ENCODE results near the gene ZNF547.

ZNF547 gene

DNA sequence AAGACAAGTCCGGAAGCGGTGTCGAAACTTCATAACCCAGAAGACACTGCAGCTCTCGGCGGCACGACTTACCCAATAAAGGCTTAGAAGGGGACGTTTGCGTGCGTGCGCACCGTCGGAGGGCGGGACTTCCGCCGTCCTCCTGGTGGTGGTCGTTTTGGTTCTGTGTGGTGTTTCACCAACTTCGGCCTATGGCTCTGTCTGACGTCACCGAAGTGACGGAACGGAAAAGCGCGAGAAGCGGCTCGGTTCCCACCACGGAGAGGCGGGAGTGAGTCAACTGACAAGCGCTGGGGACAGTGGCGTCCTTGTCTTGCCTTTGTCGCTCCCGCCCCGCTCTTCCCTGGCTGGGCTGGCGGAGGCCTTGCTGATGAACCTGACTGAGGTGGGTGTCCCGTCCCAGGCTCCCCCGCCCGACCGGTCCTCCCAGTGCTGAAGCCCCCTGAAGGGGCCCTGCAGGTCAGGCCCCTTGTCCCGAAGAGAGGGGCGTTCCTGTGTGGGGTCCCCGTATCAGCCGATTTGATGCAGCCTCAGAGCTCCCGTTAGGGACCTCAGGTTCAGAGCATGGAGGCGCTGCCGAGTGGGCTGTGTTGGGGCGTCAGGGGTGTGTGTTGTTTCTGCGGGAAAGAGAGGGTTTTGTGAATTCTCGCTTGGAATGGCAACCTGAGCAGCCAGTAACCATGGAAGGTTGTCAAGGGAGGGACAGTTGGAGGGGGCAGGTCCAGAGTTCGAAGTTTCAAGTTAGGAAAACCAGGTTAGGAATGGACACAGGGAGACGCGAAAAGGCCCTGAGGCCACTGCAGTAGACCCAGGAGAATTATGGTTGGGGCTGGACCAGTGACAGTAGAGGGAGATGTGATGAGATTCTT, 26.6 kb downstream of the ZNF547 start, which contains the start of gene ZNF548:
Gene ZNF548 (plus strand): TSS at position 125 of the 869 bp plus-strand sequence. CDS start 246 bp downstream, at position 371.
- H3K27ac ChIP-seq, result peak within 1 kb of the TSS; percentile 84
- no peak; the same call in 1 of the 2 replicates for TF ChIP-seq CTCF (conservative IDR thresholded peaks at IDR 0.05)

- TF ChIP-seq CTCF (conservative IDR thresholded peaks at IDR 0.05), result no peak
- no peak overlapping the region for H3K27ac ChIP-seq
These were observed 32.4 kb downstream of the ZNF547 start for GRCh38 chr19:57395710-57396109.

DNA sequence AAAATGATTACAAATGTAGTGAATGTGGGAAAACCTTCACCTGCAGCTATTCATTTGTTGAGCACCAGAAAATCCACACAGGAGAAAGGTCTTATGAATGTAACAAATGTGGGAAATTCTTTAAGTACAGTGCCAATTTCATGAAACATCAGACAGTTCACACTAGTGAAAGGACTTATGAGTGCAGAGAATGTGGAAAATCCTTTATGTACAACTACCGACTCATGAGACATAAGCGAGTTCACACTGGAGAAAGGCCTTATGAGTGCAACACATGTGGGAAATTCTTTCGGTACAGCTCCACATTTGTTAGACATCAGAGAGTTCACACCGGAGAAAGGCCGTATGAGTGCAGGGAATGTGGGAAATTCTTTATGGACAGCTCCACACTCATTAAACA, 35.5 kb downstream of the ZNF547 start:
- no peak overlapping the region for H3K27ac ChIP-seq
- TF ChIP-seq CTCF (conservative IDR thresholded peaks at IDR 0.05), result no peak

- no peak overlapping the region for H3K27ac ChIP-seq
- no peak for TF ChIP-seq CTCF (conservative IDR thresholded peaks at IDR 0.05)
These were observed 40.6 kb downstream of the ZNF547 start for GRCh38 chr19:57403737-57404563.

- no peak overlapping the region for H3K27ac ChIP-seq
- peak; percentile 96 for TF ChIP-seq CTCF (conservative IDR thresholded peaks at IDR 0.05)
These were observed 43.3 kb downstream of the ZNF547 start for GRCh38 chr19:57406516-57407123.

GRCh38 chr19:57410877-57411671, 47.7 kb downstream of the ZNF547 start, which contains the start of gene ZNF17:
Gene ZNF17, plus strand, starts transcription at chr19:57411161. Its CDS starts 2,455 bp downstream, at chr19:57413616.
- H3K27ac ChIP-seq, result peak within 1 kb of the TSS; percentile 76
- no peak for TF ChIP-seq CTCF (conservative IDR thresholded peaks at IDR 0.05)
